Gastrocnemius medialis (tissue), 4 donors: ENCODE data around the gene CFAP54.

Source experiments
- POLR2A ChIP-seq, 2 donors: fragments of 450-650 bp; IDR thresholded peaks; one replicate each; pipeline ENCODE4 v1.6.1; 2017; ENCODE audit warnings: antibody characterized with exemption in 2 of 2, mild to moderate bottlenecking in 2 of 2, moderate library complexity in 2 of 2
- TF ChIP-seq, protein P1 (sequence below), 5 experiments: fragments of 450-650 bp in 3 of 5; fragments of 200-600 bp in 2 of 5; sonication (generic) in 2 of 5; IDR thresholded peaks in 4 of 5; conservative IDR thresholded peaks in 1 of 5; 1 replicate in 4 of 5; 2 replicates in 1 of 5; pipeline ENCODE4 v1.5.1; 2016 to 2019; ENCODE audit warnings: antibody characterized with exemption in 5 of 5, mild to moderate bottlenecking in 3 of 5, moderate library complexity in 3 of 5

DNA sequence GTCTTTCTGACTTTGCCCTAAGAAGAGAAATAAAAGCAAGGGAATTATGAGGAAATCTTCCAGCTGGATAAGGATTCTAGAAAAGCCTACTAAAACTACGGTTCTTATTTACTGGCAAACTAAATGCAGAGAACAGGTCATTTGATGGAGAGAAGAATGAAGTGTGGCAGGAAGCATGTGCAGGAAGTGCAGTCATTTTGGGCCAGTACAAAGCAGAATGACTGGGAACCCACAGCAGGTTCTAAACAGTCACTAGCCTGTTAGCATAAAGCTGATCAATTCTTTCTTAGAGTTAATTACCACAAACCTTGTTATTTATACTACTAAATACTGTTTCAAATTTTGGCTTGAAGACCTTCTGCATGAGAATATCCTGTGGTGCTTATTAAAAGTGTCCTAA lies 36.7 kb downstream of the CFAP54 start:
- no peak for TF ChIP-seq POLR2A (IDR thresholded peaks at IDR 0.05)
- TF ChIP-seq, protein P1, sequence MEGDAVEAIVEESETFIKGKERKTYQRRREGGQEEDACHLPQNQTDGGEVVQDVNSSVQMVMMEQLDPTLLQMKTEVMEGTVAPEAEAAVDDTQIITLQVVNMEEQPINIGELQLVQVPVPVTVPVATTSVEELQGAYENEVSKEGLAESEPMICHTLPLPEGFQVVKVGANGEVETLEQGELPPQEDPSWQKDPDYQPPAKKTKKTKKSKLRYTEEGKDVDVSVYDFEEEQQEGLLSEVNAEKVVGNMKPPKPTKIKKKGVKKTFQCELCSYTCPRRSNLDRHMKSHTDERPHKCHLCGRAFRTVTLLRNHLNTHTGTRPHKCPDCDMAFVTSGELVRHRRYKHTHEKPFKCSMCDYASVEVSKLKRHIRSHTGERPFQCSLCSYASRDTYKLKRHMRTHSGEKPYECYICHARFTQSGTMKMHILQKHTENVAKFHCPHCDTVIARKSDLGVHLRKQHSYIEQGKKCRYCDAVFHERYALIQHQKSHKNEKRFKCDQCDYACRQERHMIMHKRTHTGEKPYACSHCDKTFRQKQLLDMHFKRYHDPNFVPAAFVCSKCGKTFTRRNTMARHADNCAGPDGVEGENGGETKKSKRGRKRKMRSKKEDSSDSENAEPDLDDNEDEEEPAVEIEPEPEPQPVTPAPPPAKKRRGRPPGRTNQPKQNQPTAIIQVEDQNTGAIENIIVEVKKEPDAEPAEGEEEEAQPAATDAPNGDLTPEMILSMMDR (IDR thresholded peaks at IDR 0.05 in 4 of 5, conservative IDR thresholded peaks at IDR 0.05 in 1 of 5) = no peak
